A673 (cell line): ENCODE data around the gene BTF3L4.

Experiments
- CTCF ChIP-seq: fragments of 300-800, 200-600 bp; sonication (generic); conservative IDR thresholded peaks from 2 replicates; pipeline ENCODE4 v1.5.1; 2017; ENCODE audit warnings: low read depth, mild to moderate bottlenecking, antibody characterized with exemption, low read length, moderate library complexity, mixed read lengths
- EZH2 ChIP-seq: fragments of 200-600 bp; sonication (generic); IDR thresholded peaks from 2 replicates; pipeline ENCODE4 v1.6.1; 2017; ENCODE audit warnings: borderline replicate concordance, low read depth, mild to moderate bottlenecking, mixed read lengths, antibody characterized with exemption, low read length; ENCODE audit not compliant: poor library complexity, severe bottlenecking

GRCh38 chr1:52054496-52055065 lies 1.5 kb upstream of the BTF3L4 start:
- TF ChIP-seq CTCF, result no peak
- TF ChIP-seq EZH2, result no peak
